ENCODE results near the gene HSDL2. TPM values are rescaled to one million over a fixed set of nuclear protein-coding genes. Genes with fewer than 3 reads are reported as not detected.

Gene HSDL2
- total RNA-seq, 1 experiment from 2014 or later = 24.4 TPM

DNA sequence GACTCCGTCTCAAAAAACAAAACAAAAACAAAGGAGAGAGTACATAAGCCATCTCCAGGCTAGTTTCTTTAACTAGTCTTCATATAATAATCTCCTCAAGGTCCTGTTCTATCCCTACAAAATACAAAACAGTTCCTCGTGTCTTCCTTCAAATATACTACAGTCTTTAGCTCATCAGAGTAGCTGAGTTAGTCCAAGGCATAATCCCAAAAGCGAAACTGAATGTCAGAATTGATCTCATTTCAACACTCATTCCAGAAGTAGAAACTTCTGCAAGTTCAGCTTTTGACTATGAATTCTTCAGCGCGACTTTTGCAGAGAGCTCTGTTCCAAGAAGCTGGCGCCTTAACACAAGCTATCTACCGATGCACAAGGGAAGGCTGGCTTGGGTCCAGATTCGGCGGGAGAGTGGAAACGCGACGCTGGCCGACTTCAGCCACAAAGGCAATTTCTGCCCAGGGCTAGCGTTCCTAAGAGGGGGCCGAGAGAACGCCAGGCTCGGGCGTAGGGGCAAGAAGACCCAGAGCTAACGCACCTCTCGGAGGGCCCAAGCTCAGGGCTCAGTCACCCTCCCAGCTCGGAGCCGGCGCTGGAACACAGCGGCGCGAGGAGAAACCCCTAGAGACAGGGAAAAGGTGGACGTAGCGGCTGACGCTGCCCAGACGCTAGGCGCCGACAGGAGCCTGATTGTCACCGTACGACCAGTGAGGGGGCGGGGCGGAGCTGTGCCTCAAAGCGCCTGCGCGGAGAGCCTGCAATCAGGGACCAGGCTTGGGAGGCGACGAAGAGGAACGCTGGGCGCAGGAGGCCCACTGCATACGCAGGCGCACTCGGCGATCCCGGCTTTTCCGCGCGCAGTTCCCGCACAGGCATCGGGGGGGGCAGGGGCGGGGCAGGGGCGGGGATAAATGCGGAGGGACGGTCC lies 469 bp upstream of the HSDL2 start:
- Mint-ChIP-seq H3K9me3 (ENCODE audit: low read depth, unreplicated experiment) (no peaks in the 10 kb centered on the region), H3K4me1 (ENCODE audit: low read depth, unreplicated experiment) (peaks cover 20% of the 10 kb centered on the region), H3K4me3 (ENCODE audit: low read depth, unreplicated experiment) (peak overlapping the region; percentile 94), H3K36me3 (ENCODE audit: insufficient read depth, unreplicated experiment) (peaks cover 30% of the 10 kb centered on the region), H3K27me3 (ENCODE audit: unreplicated experiment) (no peaks in the 10 kb centered on the region), H3K27ac (ENCODE audit: unreplicated experiment) (peak overlapping the region; percentile 86)
- TF ChIP-seq, protein P1, sequence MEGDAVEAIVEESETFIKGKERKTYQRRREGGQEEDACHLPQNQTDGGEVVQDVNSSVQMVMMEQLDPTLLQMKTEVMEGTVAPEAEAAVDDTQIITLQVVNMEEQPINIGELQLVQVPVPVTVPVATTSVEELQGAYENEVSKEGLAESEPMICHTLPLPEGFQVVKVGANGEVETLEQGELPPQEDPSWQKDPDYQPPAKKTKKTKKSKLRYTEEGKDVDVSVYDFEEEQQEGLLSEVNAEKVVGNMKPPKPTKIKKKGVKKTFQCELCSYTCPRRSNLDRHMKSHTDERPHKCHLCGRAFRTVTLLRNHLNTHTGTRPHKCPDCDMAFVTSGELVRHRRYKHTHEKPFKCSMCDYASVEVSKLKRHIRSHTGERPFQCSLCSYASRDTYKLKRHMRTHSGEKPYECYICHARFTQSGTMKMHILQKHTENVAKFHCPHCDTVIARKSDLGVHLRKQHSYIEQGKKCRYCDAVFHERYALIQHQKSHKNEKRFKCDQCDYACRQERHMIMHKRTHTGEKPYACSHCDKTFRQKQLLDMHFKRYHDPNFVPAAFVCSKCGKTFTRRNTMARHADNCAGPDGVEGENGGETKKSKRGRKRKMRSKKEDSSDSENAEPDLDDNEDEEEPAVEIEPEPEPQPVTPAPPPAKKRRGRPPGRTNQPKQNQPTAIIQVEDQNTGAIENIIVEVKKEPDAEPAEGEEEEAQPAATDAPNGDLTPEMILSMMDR (IDR thresholded peaks at IDR 0.05; ENCODE audit: unreplicated experiment) = no peak
- CTCF ChIA-PET = interaction anchor here (0.7 to 1.1 kb wide), 4 partner anchors 21 to 1931 kb away, joined by 3 to 4 read pairs (median 4); partner anchors contain the start of gene INIP
- intact Hi-C loops (cut with micrococcal nuclease; ENCODE audit: unreplicated experiment) = no loop called here
- BruUV-seq (replicated peaks) = TSS peak; percentile 60
- peak; percentile 97 for DNase-seq

DNA sequence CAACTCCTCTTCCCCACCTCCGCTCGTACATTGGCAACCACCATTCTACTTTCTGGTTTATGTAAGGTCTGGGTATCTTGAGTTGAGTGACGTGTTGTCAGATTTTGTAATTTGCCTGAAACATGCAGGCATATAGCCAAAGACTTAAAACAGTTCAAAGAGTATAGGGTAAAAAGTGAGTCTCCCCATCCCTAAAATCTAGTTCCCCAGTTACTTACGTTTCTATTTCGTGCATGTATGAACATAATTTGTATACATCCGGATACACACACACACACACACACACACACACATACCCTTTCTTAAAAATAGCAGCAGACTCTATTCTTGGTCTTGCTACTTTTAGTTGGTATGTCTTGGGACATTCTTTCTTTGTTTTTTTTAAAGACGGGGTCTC lies 915 bp downstream of the HSDL2 start:
- intact Hi-C loops (cut with micrococcal nuclease; ENCODE audit: unreplicated experiment) = no loop called here
- peak overlapping the region; percentile 94 for H3K4me3 Mint-ChIP-seq (ENCODE audit: low read depth, unreplicated experiment)
- peak overlapping the region; percentile 89 for H3K27ac Mint-ChIP-seq (ENCODE audit: unreplicated experiment)
- H3K27me3 Mint-ChIP-seq (ENCODE audit: unreplicated experiment) = no peaks in the 10 kb centered on the region
- DNase-seq = no peak
- CTCF ChIA-PET = interaction anchor here (0.9 kb wide), 1 partner anchor 19 kb away, joined by 4 read pairs; no protein-coding TSS in a partner anchor
- TF ChIP-seq, protein P1 (IDR thresholded peaks at IDR 0.05; ENCODE audit: unreplicated experiment) = no peak
- H3K9me3 Mint-ChIP-seq (ENCODE audit: low read depth, unreplicated experiment) = no peaks in the 10 kb centered on the region
- peaks cover 30% of the 10 kb centered on the region for H3K36me3 Mint-ChIP-seq (ENCODE audit: insufficient read depth, unreplicated experiment)
- no TSS peak for BruUV-seq (replicated peaks)
- H3K4me1 Mint-ChIP-seq (ENCODE audit: low read depth, unreplicated experiment) = peaks cover 20% of the 10 kb centered on the region

DNA sequence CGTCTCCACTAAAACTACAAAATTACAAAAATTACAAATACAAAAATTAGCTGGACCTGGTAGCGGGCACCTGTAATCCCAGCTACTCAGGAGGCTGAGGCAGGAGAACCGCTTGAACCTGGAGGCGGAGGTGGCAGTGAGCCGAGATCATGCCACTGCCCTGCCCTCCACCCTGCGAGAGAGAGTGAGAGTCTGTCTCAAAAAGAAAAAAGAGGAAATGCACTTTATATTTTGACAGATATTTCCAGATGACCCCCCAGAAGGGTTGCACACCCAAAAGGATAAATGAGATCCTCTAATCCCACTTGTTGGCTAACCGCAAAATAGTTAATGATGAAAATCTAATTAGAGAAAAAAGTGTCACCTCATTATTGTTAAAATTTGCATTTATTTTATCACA lies 2.2 kb downstream of the HSDL2 start:
- Mint-ChIP-seq H3K4me3 (ENCODE audit: low read depth, unreplicated experiment) (no peak overlapping the region), H3K4me1 (ENCODE audit: low read depth, unreplicated experiment) (peaks cover 20% of the 10 kb centered on the region), H3K9me3 (ENCODE audit: low read depth, unreplicated experiment) (no peaks in the 10 kb centered on the region), H3K27me3 (ENCODE audit: unreplicated experiment) (no peaks in the 10 kb centered on the region), H3K27ac (ENCODE audit: unreplicated experiment) (no peak overlapping the region), H3K36me3 (ENCODE audit: insufficient read depth, unreplicated experiment) (peaks cover 30% of the 10 kb centered on the region)
- BruUV-seq (replicated peaks) = TSS peak; percentile 8
- TF ChIP-seq, protein P1 (IDR thresholded peaks at IDR 0.05; ENCODE audit: unreplicated experiment) = no peak
- CTCF ChIA-PET = no interaction called here
- intact Hi-C loops (cut with micrococcal nuclease; ENCODE audit: unreplicated experiment) = no loop called here
- no peak for DNase-seq

DNA sequence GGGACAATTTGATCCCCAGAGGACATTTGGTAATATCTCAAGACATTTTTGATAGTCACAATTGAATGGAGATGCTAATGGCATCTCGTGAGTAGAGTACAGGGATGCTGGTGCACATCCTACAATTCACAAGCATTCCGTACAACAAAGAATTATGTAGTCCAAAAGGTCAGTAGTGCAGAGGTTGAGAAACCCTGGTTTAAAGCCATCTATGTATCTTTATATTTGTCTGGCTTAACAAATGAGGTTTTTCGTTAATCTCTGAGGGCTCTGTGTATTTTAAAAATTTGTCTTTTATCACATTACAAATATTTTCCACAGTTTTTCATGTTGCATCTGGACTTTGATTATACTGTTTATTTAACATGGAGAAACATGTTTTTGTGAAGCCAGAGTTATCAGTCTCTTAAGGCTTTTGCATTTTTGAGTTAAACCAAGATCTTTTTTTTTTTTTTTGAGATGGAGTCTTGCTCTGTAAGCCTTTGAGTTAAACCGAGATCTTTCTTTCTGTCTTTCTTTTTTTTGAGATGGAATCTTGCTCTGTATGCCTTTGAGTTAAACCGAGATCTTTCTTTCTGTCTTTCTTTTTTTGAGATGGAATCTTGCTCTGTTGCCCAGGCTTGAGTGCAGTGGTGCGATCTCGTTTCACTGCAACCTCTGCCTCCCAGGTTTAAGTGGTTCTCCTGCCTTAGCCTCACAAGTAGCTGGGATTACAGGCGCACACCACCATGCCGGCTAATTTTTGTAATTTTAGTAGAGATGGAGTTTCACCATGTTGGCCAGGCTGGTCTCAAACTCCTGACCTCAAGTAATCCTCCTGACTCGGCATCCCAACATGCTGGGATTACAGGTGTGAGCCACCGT lies 2.8 kb downstream of the HSDL2 start:
- Mint-ChIP-seq H3K27ac (ENCODE audit: unreplicated experiment) (no peak overlapping the region), H3K9me3 (ENCODE audit: low read depth, unreplicated experiment) (no peaks in the 10 kb centered on the region), H3K4me3 (ENCODE audit: low read depth, unreplicated experiment) (no peak overlapping the region), H3K36me3 (ENCODE audit: insufficient read depth, unreplicated experiment) (peaks cover 30% of the 10 kb centered on the region), H3K4me1 (ENCODE audit: low read depth, unreplicated experiment) (peaks cover 17% of the 10 kb centered on the region), H3K27me3 (ENCODE audit: unreplicated experiment) (no peaks in the 10 kb centered on the region)
- TF ChIP-seq, protein P1 (IDR thresholded peaks at IDR 0.05; ENCODE audit: unreplicated experiment) = no peak
- CTCF ChIA-PET = interaction anchor here (0.7 kb wide), 1 partner anchor 58 kb away, joined by 4 read pairs; no protein-coding TSS in a partner anchor
- no peak for DNase-seq
- no TSS peak for BruUV-seq (replicated peaks)
- intact Hi-C loops (cut with micrococcal nuclease; ENCODE audit: unreplicated experiment) = no loop called here
